Sigmoid colon (tissue), 4 donors: ENCODE results near the gene C4B.

ENCODE experiments used
- EP300 ChIP-seq, 4 donors: sonication (generic); formaldehyde crosslinking; IDR thresholded peaks; one replicate each; pipeline ENCODE4 v1.6.1; 2017; ENCODE audit warnings: antibody characterized with exemption in 4 of 4
- POLR2A ChIP-seq, 2 donors: fragments of 450-650 bp; IDR thresholded peaks; one replicate each; pipeline ENCODE4 v1.6.1; 2016; ENCODE audit warnings: antibody characterized with exemption in 2 of 2, mild to moderate bottlenecking in 2 of 2, moderate library complexity in 2 of 2
- POLR2AphosphoS5 ChIP-seq, 4 donors: sonication (generic); formaldehyde crosslinking; IDR thresholded peaks; one replicate each; pipeline ENCODE4 v1.6.1; 2017; ENCODE audit warnings: antibody characterized with exemption in 4 of 4
- TF ChIP-seq, protein P1 (sequence below), 4 experiments: fragments of 450-650 bp in 3 of 4; fragments of 200-600 bp in 1 of 4; IDR thresholded peaks; one replicate each; pipeline ENCODE4 v1.5.1; 2016 to 2019; ENCODE audit warnings: antibody characterized with exemption in 4 of 4, mild to moderate bottlenecking in 3 of 4, moderate library complexity in 2 of 4

DNA sequence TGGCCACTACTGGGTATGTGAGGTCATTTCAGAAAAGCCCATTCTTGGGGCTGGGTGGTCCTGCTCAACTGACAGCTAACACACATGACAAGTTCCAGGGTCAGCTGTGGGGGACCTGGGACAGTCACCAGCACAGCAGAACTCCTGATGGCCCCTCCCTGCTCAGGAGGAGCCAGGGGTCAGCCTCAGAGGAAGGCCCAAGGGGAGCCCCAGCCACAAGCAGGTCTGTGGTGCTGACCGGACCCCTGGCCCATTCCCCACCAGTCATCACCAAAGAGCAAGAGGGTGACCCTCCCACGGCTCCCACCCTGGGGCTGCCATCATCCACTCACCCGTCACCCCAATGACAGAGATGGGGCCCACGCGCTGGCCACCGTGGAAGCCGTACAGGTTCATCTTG lies 41.7 kb downstream of the C4B start:
- no peak for TF ChIP-seq POLR2A (IDR thresholded peaks at IDR 0.05)
- TF ChIP-seq, protein P1, sequence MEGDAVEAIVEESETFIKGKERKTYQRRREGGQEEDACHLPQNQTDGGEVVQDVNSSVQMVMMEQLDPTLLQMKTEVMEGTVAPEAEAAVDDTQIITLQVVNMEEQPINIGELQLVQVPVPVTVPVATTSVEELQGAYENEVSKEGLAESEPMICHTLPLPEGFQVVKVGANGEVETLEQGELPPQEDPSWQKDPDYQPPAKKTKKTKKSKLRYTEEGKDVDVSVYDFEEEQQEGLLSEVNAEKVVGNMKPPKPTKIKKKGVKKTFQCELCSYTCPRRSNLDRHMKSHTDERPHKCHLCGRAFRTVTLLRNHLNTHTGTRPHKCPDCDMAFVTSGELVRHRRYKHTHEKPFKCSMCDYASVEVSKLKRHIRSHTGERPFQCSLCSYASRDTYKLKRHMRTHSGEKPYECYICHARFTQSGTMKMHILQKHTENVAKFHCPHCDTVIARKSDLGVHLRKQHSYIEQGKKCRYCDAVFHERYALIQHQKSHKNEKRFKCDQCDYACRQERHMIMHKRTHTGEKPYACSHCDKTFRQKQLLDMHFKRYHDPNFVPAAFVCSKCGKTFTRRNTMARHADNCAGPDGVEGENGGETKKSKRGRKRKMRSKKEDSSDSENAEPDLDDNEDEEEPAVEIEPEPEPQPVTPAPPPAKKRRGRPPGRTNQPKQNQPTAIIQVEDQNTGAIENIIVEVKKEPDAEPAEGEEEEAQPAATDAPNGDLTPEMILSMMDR (IDR thresholded peaks at IDR 0.05) = no peak
- no peak for TF ChIP-seq POLR2AphosphoS5 (IDR thresholded peaks at IDR 0.05)
- no peak for TF ChIP-seq EP300 (IDR thresholded peaks at IDR 0.05)
